ENCODE measurements around the gene ICA1. TPM values are rescaled to one million over a fixed set of nuclear protein-coding genes. Genes with fewer than 3 reads are reported as not detected.

Gene ICA1
- total and polyA plus RNA-seq, 2 donors (not counting 3 experiments of a cell fraction or from before 2014, with no cell fraction given): 19.0 to 47.1 TPM

GRCh38 chr7:8175929-8176369 lies 86.0 kb downstream of the ICA1 start:
- Histone ChIP-seq H3K27me3 (ENCODE audit: control insufficient read depth in 2 of 2, insufficient read depth in 2 of 2, low read length in 2 of 2) (no peaks in the 10 kb centered on the region), H4K20me1 (replicated peaks; ENCODE audit: control insufficient read depth, extremely low read depth, insufficient read depth, low read length) (no peaks in the 10 kb centered on the region), H3K9me3 (replicated peaks; ENCODE audit: control insufficient read depth, insufficient read depth, low read length) (no peaks in the 10 kb centered on the region), H3K36me3 (ENCODE audit: control insufficient read depth in 2 of 2, extremely low read depth in 1 of 2, insufficient read depth in 2 of 2, low read length in 2 of 2) (no peaks in the 10 kb centered on the region), H3K4me1 (ENCODE audit: control insufficient read depth, extremely low read depth, insufficient read depth, low read length) (peaks cover 14% of the 10 kb centered on the region), H3K79me2 (ENCODE audit: control insufficient read depth, insufficient read depth, low read length) (no peaks in the 10 kb centered on the region), H3K4me2 (ENCODE audit: insufficient read depth, low read length) (no peak overlapping the region), H3K9ac (replicated peaks; ENCODE audit: extremely low read depth, insufficient read depth, low read length) (no peak overlapping the region), H3K9me1 (replicated peaks; ENCODE audit: control insufficient read depth, extremely low read depth, insufficient read depth, low read length) (no peaks in the 10 kb centered on the region), H3K27ac (ENCODE audit: insufficient read depth, low read depth, low read length) (no peak overlapping the region), H2AFZ (ENCODE audit: low read depth, low read length) (no peak overlapping the region), H3K4me3 (replicated peaks in 1 of 3; ENCODE audit: insufficient read depth in 1 of 3, low read depth in 1 of 3, low read length in 3 of 3) (no peak overlapping the region)
- DNase-seq (ENCODE audit: low read depth, low spot score): no peak
- intact Hi-C loops (cut with micrococcal nuclease) (no loop called here), dilution Hi-C loops (cut with MboI; ENCODE audit: extremely low pct_ligation_motif_present, low sequenced_read_pairs) (no loop called here)
- no peak for FAIRE-seq
- POLR2A ChIA-PET: no interaction called here
- no TSS peak for BruUV-seq (replicated peaks)
- CTCF ChIA-PET: no interaction called here
- TF ChIP-seq CTCF (IDR thresholded peaks at IDR 0.05; ENCODE audit: extremely low read depth in 1 of 2, insufficient read depth in 1 of 2, low read depth in 1 of 2, low read length in 2 of 2) (no peak), POLR2AphosphoS5 (IDR thresholded peaks at IDR 0.05; ENCODE audit: insufficient read depth, low read depth, low read length) (no peak), JUN (IDR thresholded peaks at IDR 0.05; ENCODE audit: borderline replicate concordance, insufficient read depth, insufficient read length, low read depth) (no peak), MAX (IDR thresholded peaks at IDR 0.05; ENCODE audit: insufficient read depth, insufficient read length) (no peak)

Data from endothelial cell of umbilical vein (primary cell).